ENCODE measurements around the gene MRPS27.

GRCh38 chr5:72307573-72307967, 12.5 kb downstream of the MRPS27 start:
- no peak for TF ChIP-seq CTCF (IDR thresholded peaks at IDR 0.05)
- no peak for TF ChIP-seq ZFX (IDR thresholded peaks at IDR 0.05; ENCODE audit: borderline replicate concordance)

Data from 22Rv1 (cell line).